B cell (primary cell): ENCODE measurements around the gene NHLRC3. TPM values are rescaled to one million over a fixed set of nuclear protein-coding genes. Genes with fewer than 3 reads are reported as not detected.

Source experiments
- ATAC-seq: fragments of 200-7000 bp; cut with Tn5 transposase; one replicate; pipeline ENCODE4 v1.10.0; 2021; ENCODE audit warnings: low read depth, mild to moderate bottlenecking, moderate number of reproducible peaks, moderate library complexity
- CTCF ChIA-PET: fragments of 350-600 bp; sonication (Branson Sonifier 250); formaldehyde crosslinking; loops from one replicate; lab custom pipeline; 2021; ENCODE audit warnings: antibody characterized with exemption, inconsistent platforms; lab: Charles Lee
- POLR2A ChIA-PET: fragments of 350-600 bp; sonication (Branson Sonifier 250); formaldehyde crosslinking; loops from one replicate; lab custom pipeline; 2021; ENCODE audit warnings: antibody characterized with exemption; lab: Charles Lee
- DNase-seq: peaks from one replicate; pipeline ENCODE4 v3.0.0; 2013
- H2AFZ ChIP-seq: 2 replicates; pipeline ENCODE4 v1.6.1; 2012; ENCODE audit warnings: mild to moderate bottlenecking, low read depth, low read length; ENCODE audit not compliant: insufficient read depth, poor library complexity, severe bottlenecking
- H3K27ac ChIP-seq, 2 donors: 1 replicate in 1 of 2; 2 replicates in 1 of 2; pipeline ENCODE4 v1.5.1; 2012 to 2013; ENCODE audit warnings: low read length in 2 of 2, mild to moderate bottlenecking in 2 of 2, moderate library complexity in 1 of 2
- H3K27me3 ChIP-seq, 4 experiments: fragments of 200-600 bp in 1 of 4; sonication (generic) in 1 of 4; replicated peaks in 1 of 4; 1 replicate in 2 of 4; 2 replicates in 2 of 4; pipeline versions ENCODE4 v1.6.1 to v1.7.0; 2013 to 2016; ENCODE audit warnings: low read length in 3 of 4, mild to moderate bottlenecking in 2 of 4, mixed read lengths in 1 of 4, moderate library complexity in 1 of 4; ENCODE audit not compliant: insufficient read depth in 4 of 4, control insufficient read depth in 3 of 4; ENCODE audit errors: control extremely low read depth in 1 of 4
- H3K36me3 ChIP-seq, 2 experiments: replicated peaks in 1 of 2; 1 replicate in 1 of 2; 2 replicates in 1 of 2; pipeline versions ENCODE4 v1.6.1 to v1.7.1; 2013; ENCODE audit warnings: low read length in 1 of 2; ENCODE audit not compliant: insufficient read depth in 2 of 2, control insufficient read depth in 1 of 2; ENCODE audit errors: control extremely low read depth in 1 of 2, extremely low read depth in 1 of 2
- H3K4me1 ChIP-seq, 2 donors: fragments of 200-600 bp in 1 of 2; sonication (generic) in 1 of 2; 1 replicate in 1 of 2; 2 replicates in 1 of 2; pipeline versions ENCODE4 v1.5.1 to v1.6.1; 2013 to 2017; ENCODE audit warnings: low read length in 2 of 2; ENCODE audit not compliant: control insufficient read depth in 2 of 2, insufficient read depth in 2 of 2
- H3K4me2 ChIP-seq: replicated peaks from 2 replicates; pipeline ENCODE3; 2012; ENCODE audit warnings: mild to moderate bottlenecking, low read depth, low read length; ENCODE audit not compliant: poor library complexity, severe bottlenecking
- H3K4me3 ChIP-seq, 5 experiments: fragments of 200-600 bp in 1 of 5; sonication (generic) in 1 of 5; 1 replicate in 3 of 5; 2 replicates in 2 of 5; pipeline versions ENCODE4 v1.5.1 to v1.7.0; 2011 to 2016; ENCODE audit warnings: low read length in 4 of 5, mild to moderate bottlenecking in 4 of 5, low read depth in 2 of 5, control low read depth in 1 of 5, moderate library complexity in 1 of 5; ENCODE audit not compliant: insufficient read depth in 1 of 5; ENCODE audit errors: control extremely low read depth in 1 of 5, extremely low read depth in 1 of 5
- H3K79me2 ChIP-seq: fragments of 200-600 bp; sonication (generic); one replicate; pipeline ENCODE4 v1.6.0; 2016; ENCODE audit warnings: low read length; ENCODE audit not compliant: control insufficient read depth, insufficient read depth
- H3K9ac ChIP-seq: fragments of 200-600 bp; sonication (generic); 2 replicates; pipeline ENCODE4 v1.6.1; 2017; ENCODE audit warnings: mild to moderate bottlenecking, low read length, moderate library complexity
- H3K9me3 ChIP-seq, 3 donors: one replicate each; pipeline versions ENCODE4 v1.6.1 to v1.7.1; 2013; ENCODE audit warnings: low read length in 2 of 3; ENCODE audit not compliant: control insufficient read depth in 2 of 3, insufficient read depth in 1 of 3; ENCODE audit errors: control extremely low read depth in 1 of 3
- H4K20me1 ChIP-seq: 2 replicates; pipeline ENCODE4 v1.6.0; 2012; ENCODE audit warnings: mild to moderate bottlenecking, low read length; ENCODE audit not compliant: insufficient read depth, control insufficient read depth, poor library complexity, severe bottlenecking
- H3K27ac Mint-ChIP-seq: one replicate; pipeline ENCODE4 v1.8.0; 2021; ENCODE audit warnings: mixed read lengths
- H3K27me3 Mint-ChIP-seq: one replicate; pipeline ENCODE4 v1.8.0; 2021; ENCODE audit warnings: mixed read lengths
- H3K4me1 Mint-ChIP-seq: one replicate; pipeline ENCODE4 v1.8.0; 2021; ENCODE audit warnings: mixed read lengths
- H3K4me3 Mint-ChIP-seq: one replicate; pipeline ENCODE4 v1.8.0; 2021; ENCODE audit warnings: mixed read lengths
- H3K9me3 Mint-ChIP-seq: one replicate; pipeline ENCODE4 v1.8.0; 2022; ENCODE audit warnings: mixed read lengths; ENCODE audit not compliant: insufficient read depth
- EZH2 ChIP-seq: IDR thresholded peaks from 2 replicates; pipeline ENCODE4 v1.6.1; 2012; ENCODE audit warnings: borderline replicate concordance, low read depth, mild to moderate bottlenecking, moderate library complexity, low read length; ENCODE audit not compliant: insufficient read depth, poor library complexity, severe bottlenecking
- WGBS: methylation state at CpG from one replicate; pipeline ENCODE4 v1.1.5; 2013; ENCODE audit warnings: missing lambda C conversion rate; ENCODE audit not compliant: insufficient coverage; 5-methylcytosine and 5-hydroxymethylcytosine counted together
- intact Hi-C: fragments of 100-400 bp; cut with micrococcal nuclease; formaldehyde crosslinking; loops from one replicate; pipeline ENCODE4 v1.10.0; 2022
- polyA plus RNA-seq: library from polyadenylated mRNA; depleted of rRNA; stranded (reverse); fragments of >200 nt; gene quantifications from 2 replicates; pipeline ENCODE4 v1.2.3, GENCODE V29; 2012
- total RNA-seq, 2 donors: library from RNA; stranded (reverse); fragments of 120-200 nt in 1 of 2; gene quantifications; 1 replicate in 1 of 2; 2 replicates in 1 of 2; pipeline versions ENCODE4 v1.2.3 to v1.2.4, GENCODE V29; 2013 to 2022
- TF ChIP-seq, protein P1 (sequence below): fragments of 200-600 bp; IDR thresholded peaks from one replicate; pipeline ENCODE4 v1.8.0; 2022; ENCODE audit warnings: antibody characterized with exemption, mild to moderate bottlenecking

The NHLRC3 gene
- total and polyA plus RNA-seq, 2 donors (not counting 1 experiment from before 2014, with no cell fraction given), result 11.7 to 38.8 TPM

DNA sequence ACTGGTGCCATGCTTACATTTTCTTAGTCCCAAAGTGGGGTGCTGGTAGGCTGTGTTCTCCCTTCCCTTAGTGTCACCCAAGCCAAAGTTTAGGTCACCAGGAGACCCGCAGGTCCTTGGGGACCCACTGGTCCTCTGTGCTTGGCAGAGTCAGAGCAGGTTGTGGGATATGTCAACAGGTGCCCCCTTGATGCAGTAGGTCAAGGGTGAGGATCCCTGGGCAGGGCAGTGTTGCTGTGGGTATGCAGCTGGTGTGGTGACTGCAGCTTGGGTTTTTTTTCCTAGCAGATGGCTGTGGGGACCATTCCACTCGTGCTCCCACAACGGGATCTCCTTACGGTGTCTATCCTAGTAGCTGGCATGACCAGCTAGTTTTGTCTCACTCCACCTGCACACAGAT, 23.7 kb downstream of the NHLRC3 start:
- DNase-seq (no peak), ATAC-seq (no peak)
- no peaks in the 10 kb centered on the region for H3K27me3 Mint-ChIP-seq
- no peak overlapping the region for H3K4me2 ChIP-seq
- H3K27me3 ChIP-seq, result no peaks in the 10 kb centered on the region
- peaks cover 0 to 1% (median 0%) of the 10 kb centered on the region in 3 donors for H3K9me3 ChIP-seq
- ChIA-PET POLR2A (no interaction called here), CTCF (no interaction called here)
- H3K27ac ChIP-seq, result no peak overlapping the region
- no peak overlapping the region for H3K27ac Mint-ChIP-seq
- H3K9ac ChIP-seq, result no peak overlapping the region
- H4K20me1 ChIP-seq, result no peaks in the 10 kb centered on the region
- 93% methylated on average over 4 of the region's 4 CpGs for WGBS
- H3K9me3 Mint-ChIP-seq, result no peaks in the 10 kb centered on the region
- H3K4me1 Mint-ChIP-seq, result peaks cover 22% of the 10 kb centered on the region
- H3K79me2 ChIP-seq, result peaks cover 9% of the 10 kb centered on the region
- no peak overlapping the region for H3K4me3 Mint-ChIP-seq
- H3K4me3 ChIP-seq, result no peak overlapping the region
- no peak for TF ChIP-seq EZH2
- TF ChIP-seq, protein P1, sequence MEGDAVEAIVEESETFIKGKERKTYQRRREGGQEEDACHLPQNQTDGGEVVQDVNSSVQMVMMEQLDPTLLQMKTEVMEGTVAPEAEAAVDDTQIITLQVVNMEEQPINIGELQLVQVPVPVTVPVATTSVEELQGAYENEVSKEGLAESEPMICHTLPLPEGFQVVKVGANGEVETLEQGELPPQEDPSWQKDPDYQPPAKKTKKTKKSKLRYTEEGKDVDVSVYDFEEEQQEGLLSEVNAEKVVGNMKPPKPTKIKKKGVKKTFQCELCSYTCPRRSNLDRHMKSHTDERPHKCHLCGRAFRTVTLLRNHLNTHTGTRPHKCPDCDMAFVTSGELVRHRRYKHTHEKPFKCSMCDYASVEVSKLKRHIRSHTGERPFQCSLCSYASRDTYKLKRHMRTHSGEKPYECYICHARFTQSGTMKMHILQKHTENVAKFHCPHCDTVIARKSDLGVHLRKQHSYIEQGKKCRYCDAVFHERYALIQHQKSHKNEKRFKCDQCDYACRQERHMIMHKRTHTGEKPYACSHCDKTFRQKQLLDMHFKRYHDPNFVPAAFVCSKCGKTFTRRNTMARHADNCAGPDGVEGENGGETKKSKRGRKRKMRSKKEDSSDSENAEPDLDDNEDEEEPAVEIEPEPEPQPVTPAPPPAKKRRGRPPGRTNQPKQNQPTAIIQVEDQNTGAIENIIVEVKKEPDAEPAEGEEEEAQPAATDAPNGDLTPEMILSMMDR, result no peak
- intact Hi-C loops, result no loop called here
- peaks cover 0 to 3% of the 10 kb centered on the region in 2 experiments for H3K36me3 ChIP-seq
- no peak overlapping the region for H2AFZ ChIP-seq
- no peaks in the 10 kb centered on the region for H3K4me1 ChIP-seq

DNA sequence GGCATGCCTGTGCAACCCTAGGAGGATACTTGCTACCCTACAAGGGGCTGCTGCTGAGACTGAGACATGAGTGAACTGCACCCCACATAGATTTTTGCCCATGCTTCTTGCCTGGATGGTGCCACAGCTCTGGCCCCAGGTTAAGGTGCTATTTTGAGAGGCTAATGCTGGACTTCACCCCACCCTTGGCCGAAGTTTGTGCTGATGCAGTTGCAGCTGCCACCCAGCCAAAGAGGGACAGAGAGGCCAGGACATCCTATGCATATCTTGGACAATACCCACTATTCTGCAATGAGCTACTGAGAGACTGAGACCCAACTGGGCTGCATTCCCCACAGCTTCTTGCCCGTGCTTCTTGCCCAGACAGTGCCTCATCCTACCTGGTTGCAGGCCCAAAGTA, 34.6 kb downstream of the NHLRC3 start:
- peaks cover 34% of the 10 kb centered on the region for H3K27me3 Mint-ChIP-seq
- H4K20me1 ChIP-seq, result no peaks in the 10 kb centered on the region
- ChIA-PET POLR2A (no interaction called here), CTCF (no interaction called here)
- H3K27ac ChIP-seq, result no peak overlapping the region
- H3K79me2 ChIP-seq, result no peaks in the 10 kb centered on the region
- H3K9me3 Mint-ChIP-seq, result no peaks in the 10 kb centered on the region
- DNase-seq (no peak), ATAC-seq (no peak)
- H3K27me3 ChIP-seq, result peaks cover 0 to 25% (median 14%) of the 10 kb centered on the region in 4 experiments
- no peak overlapping the region for H3K4me3 ChIP-seq
- no peaks in the 10 kb centered on the region for H3K4me1 Mint-ChIP-seq
- H2AFZ ChIP-seq, result no peak overlapping the region
- TF ChIP-seq, protein P1, result no peak
- TF ChIP-seq EZH2, result no peak
- H3K9me3 ChIP-seq, result peaks cover 0 to 5% (median 0%) of the 10 kb centered on the region in 3 donors
- no peak overlapping the region for H3K4me3 Mint-ChIP-seq
- H3K36me3 ChIP-seq, result no peaks in the 10 kb centered on the region
- intact Hi-C loops, result no loop called here
- WGBS, result 100% methylated on average over 2 of the region's 2 CpGs
- H3K27ac Mint-ChIP-seq, result no peak overlapping the region
- no peaks in the 10 kb centered on the region for H3K4me1 ChIP-seq
- H3K4me2 ChIP-seq, result no peak overlapping the region
- H3K9ac ChIP-seq, result no peak overlapping the region
